DND-41 (cell line): Measurements from ENCODE around the gene NUTM1.
A peak's percentile ranks its signal among the peaks of the same experiment; 100 is the strongest.
"Not testable (repeated sequence)": the region's sequence is repeated elsewhere in the genome, so short reads cannot be mapped to it uniquely, and the experiment has no call there.

Experiments used
- ATAC-seq: fragments of 200-7000 bp; cut with Tn5 transposase; 3 replicates; pipeline ENCODE4 v1.9.1; 2021; ENCODE audit warnings: low read depth; ENCODE audit not compliant: insufficient read depth
- DNase-seq: peaks from one replicate; pipeline ENCODE4 v3.0.0-alpha.2; 2020
- H2AFZ ChIP-seq: 2 replicates; pipeline ENCODE4 v1.6.0; 2012; ENCODE audit warnings: low read depth, low read length
- H3K27ac ChIP-seq: 2 replicates; pipeline ENCODE4 v1.5.1; 2012; ENCODE audit warnings: low read length, inconsistent platforms
- H3K27me3 ChIP-seq: fragments of 200-600 bp; sonication (generic); 2 replicates; pipeline ENCODE4 v1.6.0; 2012; ENCODE audit warnings: low read length, mild to moderate bottlenecking, inconsistent platforms; ENCODE audit not compliant: insufficient read depth, poor library complexity
- H3K36me3 ChIP-seq: 2 replicates; pipeline ENCODE4 v1.5.1; 2012; ENCODE audit warnings: low read length, inconsistent platforms; ENCODE audit not compliant: insufficient read depth
- H3K4me1 ChIP-seq: 2 replicates; pipeline ENCODE4 v1.5.1; 2012; ENCODE audit warnings: mild to moderate bottlenecking, low read length; ENCODE audit not compliant: insufficient read depth
- H3K4me2 ChIP-seq: 2 replicates; pipeline ENCODE4 v1.6.0; 2012; ENCODE audit warnings: mild to moderate bottlenecking, moderate library complexity, low read length, inconsistent platforms; ENCODE audit not compliant: insufficient read depth
- H3K4me3 ChIP-seq, 2 experiments: fragments of 200-600 bp in 1 of 2; shearing (Covaris generic) in 1 of 2; 2 replicates each; pipeline ENCODE4 v1.5.1; 2012 to 2016; ENCODE audit warnings: inconsistent platforms in 2 of 2, low read length in 2 of 2, mild to moderate bottlenecking in 2 of 2, low read depth in 1 of 2, moderate library complexity in 1 of 2
- H3K79me2 ChIP-seq: 2 replicates; pipeline ENCODE4 v1.6.0; 2012; ENCODE audit warnings: low read length, inconsistent platforms; ENCODE audit not compliant: insufficient read depth
- H3K9ac ChIP-seq: 2 replicates; pipeline ENCODE4 v1.6.0; 2012; ENCODE audit warnings: low read depth, mild to moderate bottlenecking, inconsistent platforms, low read length, moderate library complexity
- H3K9me3 ChIP-seq: 2 replicates; pipeline ENCODE4 v1.5.1; 2012; ENCODE audit warnings: low read length, moderate library complexity, mild to moderate bottlenecking, inconsistent platforms; ENCODE audit not compliant: insufficient read depth, severe bottlenecking
- H4K20me1 ChIP-seq: 2 replicates; pipeline ENCODE4 v1.6.0; 2012; ENCODE audit warnings: low read length; ENCODE audit not compliant: insufficient read depth
- CTCF ChIP-seq: IDR thresholded peaks from 2 replicates; pipeline ENCODE4 v1.5.1; 2012; ENCODE audit warnings: borderline replicate concordance, low read length, moderate library complexity, mild to moderate bottlenecking; ENCODE audit not compliant: poor library complexity, severe bottlenecking; ENCODE audit errors: extremely low read depth
- EZH2 ChIP-seq: IDR thresholded peaks from 3 replicates; pipeline ENCODE4 v1.6.1; 2012; ENCODE audit warnings: borderline replicate concordance, low read depth, mild to moderate bottlenecking, moderate library complexity, low read length, inconsistent platforms; ENCODE audit not compliant: severe bottlenecking

The NUTM1 gene

GRCh38 chr15:34341381-34342212 is 1.5 kb upstream of the NUTM1 start:
- Histone ChIP-seq H3K9me3 (no peaks in the 10 kb centered on the region), H2AFZ (no peak overlapping the region), H3K9ac (peak overlapping the region; percentile 57), H3K79me2 (peaks cover 32% of the 10 kb centered on the region), H3K36me3 (peaks cover 19% of the 10 kb centered on the region), H4K20me1 (no peaks in the 10 kb centered on the region), H3K27ac (no peak overlapping the region; the same call in 1 of the 2 replicates), H3K27me3 (no peaks in the 10 kb centered on the region), H3K4me3 (peak overlapping the region; percentile 31 to 68; a peak in 3 of 4 replicates), H3K4me1 (peaks cover 32% of the 10 kb centered on the region), H3K4me2 (peak overlapping the region; percentile 83)
- DNase-seq: no peak
- no peak for ATAC-seq
- no peak for TF ChIP-seq EZH2
- TF ChIP-seq CTCF: no peak

DNA sequence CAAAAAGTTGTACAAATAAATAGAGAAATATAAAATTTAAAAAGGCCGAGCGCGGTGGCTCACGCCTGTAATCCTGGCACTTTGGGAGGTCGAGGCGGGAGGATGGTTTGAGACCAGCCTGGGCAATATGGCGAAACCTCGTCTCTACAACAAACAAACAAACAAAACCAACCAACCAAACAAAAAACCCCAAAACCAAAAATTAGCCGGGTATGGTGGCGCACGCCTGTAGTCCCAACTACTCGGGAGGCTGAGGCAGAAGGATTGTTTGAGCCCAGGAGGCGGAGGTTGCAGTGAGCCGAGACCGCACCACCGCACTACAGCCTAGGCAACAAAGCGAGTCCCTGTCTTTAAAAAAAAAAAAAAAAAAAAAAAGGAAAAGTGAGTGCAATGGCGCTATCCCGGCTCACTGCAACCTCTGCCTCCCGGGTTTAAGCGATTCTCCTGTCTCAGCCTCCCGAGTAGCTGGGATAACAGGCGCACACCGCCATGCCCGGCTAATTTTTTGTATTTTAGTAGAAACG is 840 bp upstream of the NUTM1 start:
- not testable (repeated sequence) for H3K9me3 ChIP-seq, H4K20me1 ChIP-seq, ATAC-seq, H3K27me3 ChIP-seq
- peak overlapping the region; percentile 77; the same call in 1 of the 2 replicates for H2AFZ ChIP-seq
- H3K79me2 ChIP-seq: peaks cover 27% of the 10 kb centered on the region
- H3K4me2 ChIP-seq: peak overlapping the region; percentile 83
- H3K36me3 ChIP-seq: peaks cover 19% of the 10 kb centered on the region
- peak overlapping the region; percentile 31 to 68; a peak in 3 of 4 replicates for H3K4me3 ChIP-seq
- peak; percentile 39 for DNase-seq
- peaks cover 25% of the 10 kb centered on the region for H3K4me1 ChIP-seq
- H3K9ac ChIP-seq: peak overlapping the region; percentile 57
- H3K27ac ChIP-seq: peak overlapping the region; percentile 86

DNA sequence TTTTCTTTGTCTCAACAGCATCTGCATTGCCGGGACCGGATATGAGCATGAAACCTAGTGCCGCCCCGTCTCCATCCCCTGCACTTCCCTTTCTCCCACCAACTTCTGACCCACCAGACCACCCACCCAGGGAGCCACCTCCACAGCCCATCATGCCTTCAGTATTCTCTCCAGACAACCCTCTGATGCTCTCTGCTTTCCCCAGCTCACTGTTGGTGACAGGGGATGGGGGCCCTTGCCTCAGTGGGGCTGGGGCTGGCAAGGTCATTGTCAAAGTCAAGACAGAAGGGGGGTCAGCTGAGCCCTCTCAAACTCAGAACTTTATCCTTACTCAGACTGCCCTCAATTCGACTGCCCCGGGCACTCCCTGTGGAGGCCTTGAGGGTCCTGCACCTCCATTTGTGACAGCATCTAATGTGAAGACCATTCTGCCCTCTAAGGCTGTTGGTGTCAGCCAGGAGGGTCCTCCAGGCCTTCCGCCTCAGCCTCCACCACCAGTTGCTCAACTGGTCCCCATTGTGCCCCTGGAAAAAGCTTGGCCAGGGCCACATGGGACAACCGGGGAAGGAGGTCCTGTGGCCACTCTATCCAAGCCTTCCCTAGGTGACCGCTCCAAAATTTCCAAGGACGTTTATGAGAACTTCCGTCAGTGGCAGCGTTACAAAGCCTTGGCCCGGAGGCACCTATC is 5.0 kb downstream of the NUTM1 start:
- Histone ChIP-seq H3K27me3 (no peaks in the 10 kb centered on the region), H3K4me2 (no peak overlapping the region), H3K9me3 (no peaks in the 10 kb centered on the region), H3K9ac (no peak overlapping the region), H3K4me3 (no peak overlapping the region), H3K36me3 (no peaks in the 10 kb centered on the region), H3K27ac (no peak overlapping the region), H3K4me1 (peaks cover 4% of the 10 kb centered on the region; the same call in 1 of the 2 replicates), H3K79me2 (no peaks in the 10 kb centered on the region), H2AFZ (no peak overlapping the region), H4K20me1 (no peaks in the 10 kb centered on the region)
- DNase-seq (no peak), ATAC-seq (no peak)
- TF ChIP-seq CTCF: no peak
- TF ChIP-seq EZH2: no peak

- H2AFZ ChIP-seq: no peak overlapping the region
- H3K27ac ChIP-seq: no peak overlapping the region
- no peak overlapping the region for H3K4me3 ChIP-seq
- no peaks in the 10 kb centered on the region for H3K36me3 ChIP-seq
- H3K79me2 ChIP-seq: no peaks in the 10 kb centered on the region
- H3K9ac ChIP-seq: no peak overlapping the region
- no peak for ATAC-seq
- no peak for TF ChIP-seq CTCF
- no peak for TF ChIP-seq EZH2
- H3K27me3 ChIP-seq: no peaks in the 10 kb centered on the region
- H3K4me2 ChIP-seq: no peak overlapping the region
- no peaks in the 10 kb centered on the region for H4K20me1 ChIP-seq
- DNase-seq: no peak
- H3K4me1 ChIP-seq: no peaks in the 10 kb centered on the region
- no peaks in the 10 kb centered on the region for H3K9me3 ChIP-seq
Observed at GRCh38 chr15:34348735-34349300, 5.7 kb downstream of the NUTM1 start.
